Left renal cortex interstitium (tissue), 4 donors: ENCODE data around the gene VAPA. TPM values are rescaled to one million over a fixed set of nuclear protein-coding genes. Genes with fewer than 3 reads are reported as not detected.
"Not testable (repeated sequence)": the region's sequence is repeated elsewhere in the genome, so short reads cannot be mapped to it uniquely, and the experiment has no call there.

ENCODE experiments used
- DNase-seq, 4 donors: peaks; one replicate each; pipeline ENCODE4 v3.0.0-alpha.2; 2013; ENCODE audit warnings: low read depth in 4 of 4, low spot score in 2 of 4, missing footprints in 1 of 4
- polyA plus RNA-seq, 4 donors: library from polyadenylated mRNA; unstranded; fragments of 120-200 nt; gene quantifications; one replicate each; pipeline ENCODE4 v1.2.1, GENCODE V29; 2013; ENCODE audit not compliant: insufficient read length in 4 of 4

The VAPA gene
- polyA plus RNA-seq, 4 donors, result 204 to 277 (median 223) TPM

GRCh38 chr18:9912285-9912684, 1.5 kb upstream of the VAPA start:
- DNase-seq, result not testable (repeated sequence)

DNA sequence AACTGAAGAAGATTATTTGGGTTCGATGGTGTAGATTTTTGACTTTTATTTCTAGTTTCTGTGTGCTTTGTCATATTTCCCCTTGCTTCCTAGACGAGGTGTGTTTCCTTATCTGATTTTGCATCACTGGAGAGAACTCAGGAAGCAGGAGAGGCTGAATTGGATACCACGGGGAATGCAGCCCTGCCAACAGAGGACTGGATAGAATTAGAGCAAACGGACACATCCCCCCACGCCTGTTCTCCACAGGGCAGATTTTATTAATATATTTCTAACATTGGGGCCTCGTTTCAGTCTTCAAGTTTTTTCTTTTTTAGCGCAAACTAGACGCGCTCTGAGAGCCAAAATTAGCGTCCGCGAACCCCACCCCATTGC, 678 bp upstream of the VAPA start:
- no peak for DNase-seq

DNA sequence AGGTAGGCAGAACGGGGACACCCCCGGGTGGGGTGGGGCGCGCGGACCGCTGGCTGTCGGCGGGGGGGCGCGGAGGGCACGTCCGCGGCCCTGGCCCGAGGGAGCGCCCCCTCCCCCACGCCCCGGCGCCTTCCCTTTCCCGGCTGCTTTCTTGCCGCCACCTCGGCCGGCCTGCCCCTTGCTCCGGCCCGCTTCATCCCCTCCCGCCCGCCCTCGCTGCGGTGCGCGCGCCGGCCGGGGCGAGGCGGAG, 443 bp downstream of the VAPA start:
- DNase-seq, result no peak

GRCh38 chr18:9914584-9915290, 921 bp downstream of the VAPA start:
- DNase-seq, result no peak

- no peak for DNase-seq
These were observed 1.7 kb downstream of the VAPA start for GRCh38 chr18:9915291-9916076.

DNA sequence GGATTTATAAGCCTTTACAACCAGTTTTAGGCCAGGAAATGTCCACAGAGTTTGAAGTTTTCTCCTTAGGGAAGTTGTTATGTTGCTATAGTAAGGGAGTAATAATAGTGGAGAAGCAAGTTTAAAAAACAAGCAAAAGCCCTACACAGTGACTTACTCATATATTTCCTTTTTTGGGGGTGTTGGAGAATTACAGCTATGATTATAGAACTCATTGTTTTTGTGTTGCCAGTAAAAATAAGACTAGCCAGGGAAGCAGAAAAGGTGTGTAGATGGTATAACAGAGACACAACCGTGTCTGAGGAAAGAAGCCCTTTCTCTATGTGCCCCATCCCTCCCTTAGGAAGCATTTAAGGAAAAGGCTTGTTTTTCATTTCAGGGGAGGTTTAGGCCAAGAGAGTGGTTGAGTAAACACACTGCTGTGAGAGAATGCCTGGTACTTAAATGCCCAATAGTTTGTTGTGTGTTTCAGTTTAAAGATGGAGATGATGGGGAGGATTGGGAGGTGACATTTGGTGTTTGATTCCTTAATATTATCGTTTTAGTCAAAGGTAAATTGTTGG, 2.3 kb downstream of the VAPA start:
- no peak for DNase-seq

- no peak for DNase-seq
These were observed 3.0 kb downstream of the VAPA start for GRCh38 chr18:9916808-9917207.

GRCh38 chr18:9918016-9918680, 4.3 kb downstream of the VAPA start:
- DNase-seq, result no peak

DNA sequence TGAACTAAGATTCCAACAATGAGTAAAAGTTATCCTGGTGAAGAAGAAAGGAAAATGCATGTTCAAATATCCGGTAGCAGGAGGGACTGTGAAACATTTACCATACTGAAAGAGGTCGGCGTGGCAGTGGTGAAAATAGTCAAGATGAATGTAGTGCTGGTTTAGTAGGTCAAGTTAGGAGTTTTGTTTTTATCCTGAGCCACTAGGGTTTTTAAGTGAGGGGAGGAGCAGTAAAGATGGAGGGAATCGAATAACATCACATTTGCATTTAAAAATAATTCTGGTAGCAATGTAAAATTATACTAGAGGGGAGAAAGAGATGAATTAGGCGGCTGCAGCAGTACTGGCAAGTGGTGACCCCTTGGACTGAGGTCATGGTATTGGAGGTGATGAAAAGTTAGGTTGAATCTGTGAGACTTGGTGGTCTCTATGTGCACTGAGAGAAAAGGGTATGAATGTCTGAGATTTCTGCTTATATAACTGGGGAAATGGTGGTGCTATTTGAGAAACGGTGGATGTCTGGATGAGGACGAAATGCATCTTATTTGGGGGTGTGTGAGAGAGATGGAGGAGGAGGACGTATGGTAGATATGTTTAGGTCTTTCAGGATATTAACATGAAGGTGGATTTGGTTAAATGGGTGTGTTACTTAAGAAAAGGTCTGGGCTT, 5.9 kb downstream of the VAPA start:
- no peak for DNase-seq

GRCh38 chr18:9922592-9923311, 8.9 kb downstream of the VAPA start:
- DNase-seq, result no peak

GRCh38 chr18:9924371-9924943, 10.6 kb downstream of the VAPA start:
- no peak for DNase-seq

- DNase-seq, result no peak
These were observed 11.6 kb downstream of the VAPA start for GRCh38 chr18:9925369-9925768.

- no peak for DNase-seq
These were observed 12.0 kb downstream of the VAPA start for GRCh38 chr18:9925795-9926194.

- no peak for DNase-seq
These were observed 12.5 kb downstream of the VAPA start for GRCh38 chr18:9926223-9926894.

DNA sequence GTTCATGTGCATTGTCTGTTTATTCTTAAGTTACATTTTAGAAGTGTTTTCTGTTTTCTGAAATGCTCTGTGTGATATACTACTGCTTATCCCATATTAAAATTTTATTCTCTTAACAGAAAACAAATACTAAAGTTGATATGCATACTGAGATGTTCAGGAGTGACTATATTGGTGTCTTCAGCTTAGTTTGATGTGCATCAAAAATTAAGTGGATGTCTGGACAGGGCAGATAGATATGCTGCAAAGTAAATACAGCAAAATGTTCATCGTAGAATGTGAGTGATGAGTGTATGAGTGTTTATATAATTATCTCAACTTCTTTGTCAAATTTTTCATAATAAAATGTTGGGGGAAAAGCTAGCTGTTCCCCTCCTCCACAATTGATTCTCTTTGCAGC, 13.2 kb downstream of the VAPA start:
- DNase-seq, result no peak

DNA sequence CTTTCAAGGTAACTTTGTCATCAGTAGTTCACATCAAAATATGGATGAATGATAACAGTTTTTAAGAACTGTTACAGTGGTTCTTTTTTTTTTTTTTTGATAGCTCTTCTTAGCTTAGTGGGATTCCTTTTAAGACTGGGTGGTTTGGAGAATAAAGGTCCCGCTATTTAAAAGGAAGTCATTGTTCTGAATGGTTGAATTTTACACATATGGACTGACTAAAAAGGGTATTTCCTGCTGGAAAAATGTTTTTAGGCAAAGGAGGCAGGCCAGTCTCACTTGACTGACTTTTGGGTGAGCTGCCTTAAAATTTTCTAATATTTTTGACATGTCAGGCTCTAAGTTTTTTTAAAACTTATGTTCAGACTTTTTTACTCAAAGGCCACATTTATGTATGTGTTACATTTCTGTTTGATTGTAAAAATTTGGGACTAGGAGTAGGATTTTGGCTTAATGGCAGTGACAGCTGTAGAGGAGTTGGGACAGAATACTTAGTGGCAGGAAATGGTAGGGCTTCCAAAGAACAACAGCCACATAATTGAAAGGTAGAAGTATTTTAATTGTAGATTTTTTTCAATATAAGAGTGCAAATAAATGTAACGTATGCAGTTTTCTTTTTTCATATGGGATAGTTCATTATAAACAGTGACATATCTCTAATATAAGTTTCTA, 13.7 kb downstream of the VAPA start:
- no peak for DNase-seq

GRCh38 chr18:9928646-9929259, 14.9 kb downstream of the VAPA start:
- DNase-seq, result no peak

DNA sequence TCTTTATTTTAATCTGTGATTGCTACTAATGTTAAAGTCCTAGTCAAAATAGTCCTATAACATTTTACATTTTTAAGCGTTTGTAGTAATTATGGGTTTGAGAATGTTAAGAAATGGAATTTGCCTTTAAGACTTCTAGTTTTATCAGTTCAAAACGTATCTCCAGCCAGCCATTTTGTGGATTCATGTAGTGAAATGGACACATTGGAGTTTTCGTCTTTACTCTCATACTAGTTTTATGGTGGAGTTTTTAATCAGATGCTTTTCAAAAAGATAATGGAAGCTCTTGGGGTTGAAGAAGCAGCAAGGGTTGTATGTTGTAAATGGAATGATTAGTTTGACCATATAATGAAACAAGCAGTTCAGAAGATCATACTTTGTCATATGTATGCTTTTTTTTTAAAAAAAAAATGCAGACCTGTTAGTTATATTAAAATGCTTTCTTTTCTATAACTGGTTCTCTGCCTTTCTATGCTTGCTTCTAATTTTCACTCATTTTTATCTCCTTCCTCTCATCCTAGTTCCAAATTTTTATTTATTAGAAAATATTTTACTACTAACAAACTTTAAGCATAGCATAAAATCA, 16.6 kb downstream of the VAPA start:
- DNase-seq, result no peak
